ENCODE data around the gene SOD2. TPM values are rescaled to one million over a fixed set of nuclear protein-coding genes. Genes with fewer than 3 reads are reported as not detected.
A peak's percentile ranks its signal among the peaks of the same experiment; 100 is the strongest.

SOD2 gene
- total RNA-seq, 2 donors from 2014 or later = 64.3 to 88.8 TPM

GRCh38 chr6:159693894-159694545 is 979 bp upstream of the SOD2 start:
- Histone ChIP-seq H3K27me3 (ENCODE audit: control insufficient read depth, insufficient read depth, low read length, poor library complexity, severe bottlenecking) (no peaks in the 10 kb centered on the region), H3K4me1 (ENCODE audit: control insufficient read depth, insufficient read depth, low read length) (peaks cover 4% of the 10 kb centered on the region), H3K9ac (ENCODE audit: extremely low read depth, low read length, poor library complexity, severe bottlenecking) (peak overlapping the region; percentile 41), H3K36me3 (ENCODE audit: control insufficient read depth, insufficient read depth, low read length) (peaks cover 13% of the 10 kb centered on the region), H3K27ac (ENCODE audit: low read depth, low read length) (peak overlapping the region; percentile 97), H3K9me3 (ENCODE audit: control insufficient read depth, low read length) (no peaks in the 10 kb centered on the region), H3K4me3 (ENCODE audit: low read length) (peak overlapping the region; percentile 76)
- Mint-ChIP-seq H3K4me1 (peaks cover 22% of the 10 kb centered on the region), H3K9me3 (no peaks in the 10 kb centered on the region), H3K36me3 (ENCODE audit: low read depth) (peaks cover 4% of the 10 kb centered on the region), H3K27ac (peak overlapping the region; percentile 74), H3K27me3 (ENCODE audit: insufficient read depth) (peaks cover 5% of the 10 kb centered on the region), H3K4me3 (peak overlapping the region; percentile 82)
- WGBS, 2 experiments (ENCODE audit: insufficient coverage in 1 of 2, insufficient read length in 1 of 2) = 62 to 73% methylated on average over 7 to 13 of the region's 14 CpGs
- peak; percentile 46 for DNase-seq
- TF ChIP-seq CTCF (conservative IDR thresholded peaks at IDR 0.05) = no peak

- WGBS, 2 experiments (ENCODE audit: insufficient coverage in 1 of 2, insufficient read length in 1 of 2) = 2 to 7% methylated on average over 21 to 66 of the region's 66 CpGs
- Histone ChIP-seq H3K4me3 (ENCODE audit: low read length) (peak overlapping the region; percentile 95), H3K36me3 (ENCODE audit: control insufficient read depth, insufficient read depth, low read length) (peaks cover 24% of the 10 kb centered on the region), H3K9ac (ENCODE audit: extremely low read depth, low read length, poor library complexity, severe bottlenecking) (peak overlapping the region; percentile 73), H3K9me3 (ENCODE audit: control insufficient read depth, low read length) (no peaks in the 10 kb centered on the region), H3K27ac (ENCODE audit: low read depth, low read length) (peak overlapping the region; percentile 68), H3K4me1 (ENCODE audit: control insufficient read depth, insufficient read depth, low read length) (peaks cover 4% of the 10 kb centered on the region), H3K27me3 (ENCODE audit: control insufficient read depth, insufficient read depth, low read length, poor library complexity, severe bottlenecking) (no peaks in the 10 kb centered on the region)
- peak overlapping the region; percentile 82 for H3K4me3 Mint-ChIP-seq
- peaks cover 5% of the 10 kb centered on the region for H3K27me3 Mint-ChIP-seq (ENCODE audit: insufficient read depth)
- H3K4me1 Mint-ChIP-seq = peaks cover 22% of the 10 kb centered on the region
- no peaks in the 10 kb centered on the region for H3K9me3 Mint-ChIP-seq
- H3K27ac Mint-ChIP-seq = peak overlapping the region; percentile 91
- peaks cover 18% of the 10 kb centered on the region for H3K36me3 Mint-ChIP-seq (ENCODE audit: low read depth)
- DNase-seq = peak; percentile 78
- no peak for TF ChIP-seq CTCF (conservative IDR thresholded peaks at IDR 0.05)
These were observed 526 bp downstream of the SOD2 start for GRCh38 chr6:159692303-159693127.

- DNase-seq = peak; percentile 59
- H3K4me3 ChIP-seq (ENCODE audit: low read length) = peak overlapping the region; percentile 95
- H3K4me1 ChIP-seq (ENCODE audit: control insufficient read depth, insufficient read depth, low read length) = peaks cover 4% of the 10 kb centered on the region
- WGBS, 2 experiments (ENCODE audit: insufficient coverage in 1 of 2, insufficient read length in 1 of 2) = 55 to 56% methylated on average over 5 to 7 of the region's 7 CpGs
- Mint-ChIP-seq H3K36me3 (ENCODE audit: low read depth) (peaks cover 24% of the 10 kb centered on the region), H3K4me1 (peaks cover 22% of the 10 kb centered on the region), H3K4me3 (peak overlapping the region; percentile 82), H3K27me3 (ENCODE audit: insufficient read depth) (peaks cover 5% of the 10 kb centered on the region), H3K27ac (no peak overlapping the region), H3K9me3 (no peaks in the 10 kb centered on the region)
- no peak overlapping the region for H3K27ac ChIP-seq (ENCODE audit: low read depth, low read length)
- no peaks in the 10 kb centered on the region for H3K9me3 ChIP-seq (ENCODE audit: control insufficient read depth, low read length)
- no peak for TF ChIP-seq CTCF (conservative IDR thresholded peaks at IDR 0.05)
- no peaks in the 10 kb centered on the region for H3K27me3 ChIP-seq (ENCODE audit: control insufficient read depth, insufficient read depth, low read length, poor library complexity, severe bottlenecking)
- peaks cover 24% of the 10 kb centered on the region for H3K36me3 ChIP-seq (ENCODE audit: control insufficient read depth, insufficient read depth, low read length)
- peak overlapping the region; percentile 73 for H3K9ac ChIP-seq (ENCODE audit: extremely low read depth, low read length, poor library complexity, severe bottlenecking)
These were observed 1.1 kb downstream of the SOD2 start for GRCh38 chr6:159691963-159692287.
